Psoas muscle (tissue), 8 donors: Measurements from ENCODE around the gene ST8SIA3. TPM values are rescaled to one million over a fixed set of nuclear protein-coding genes. Genes with fewer than 3 reads are reported as not detected.

Experiments
- ATAC-seq, 4 donors: fragments of 200-7000 bp; cut with Tn5 transposase; one replicate each; pipeline ENCODE4 v1.9.1; 2020; ENCODE audit warnings: moderate library complexity in 3 of 4, mild to moderate bottlenecking in 2 of 4
- DNase-seq, 2 donors: peaks; one replicate each; pipeline ENCODE4 v3.0.0-alpha.2; 2020
- H3K27ac ChIP-seq: fragments of 200-600 bp; one replicate; pipeline ENCODE4 v1.8.0; 2022
- H3K27me3 ChIP-seq, 3 donors: fragments of 200-600 bp in 1 of 3; one replicate each; pipeline versions ENCODE4 v1.6.1 to v1.8.0; 2013 to 2022; ENCODE audit warnings: low read length in 2 of 3, mild to moderate bottlenecking in 2 of 3, moderate library complexity in 1 of 3; ENCODE audit not compliant: insufficient read depth in 3 of 3
- H3K36me3 ChIP-seq, 2 donors: fragments of 200-600 bp in 1 of 2; one replicate each; pipeline versions ENCODE4 v1.6.1 to v1.8.0; 2013 to 2022; ENCODE audit warnings: low read depth in 1 of 2, mild to moderate bottlenecking in 1 of 2, moderate library complexity in 1 of 2; ENCODE audit not compliant: insufficient read depth in 1 of 2
- H3K4me1 ChIP-seq: fragments of 200-600 bp; one replicate; pipeline ENCODE4 v1.8.0; 2022
- H3K4me3 ChIP-seq: fragments of 200-600 bp; one replicate; pipeline ENCODE4 v1.8.0; 2022; ENCODE audit warnings: mild to moderate bottlenecking
- H3K9me3 ChIP-seq: fragments of 200-600 bp; one replicate; pipeline ENCODE4 v1.8.0; 2022
- CTCF ChIP-seq: fragments of 200-600 bp; IDR thresholded peaks from one replicate; pipeline ENCODE4 v1.8.0; 2022; ENCODE audit warnings: antibody characterized with exemption
- WGBS, 3 donors: extraction: QIAGEN DNeasy Blood & Tissue Kit; methylation state at CpG; one replicate each; pipeline versions ENCODE4 v1.1.6 to v1.1.7; 2013; 5-methylcytosine and 5-hydroxymethylcytosine counted together
- intact Hi-C, 2 donors: fragments of 100-400 bp; cut with DNase I; formaldehyde crosslinking; loops; one replicate each; pipeline versions ENCODE4 v1.11.0 to v1.14.2; 2022
- polyA plus RNA-seq, 3 donors: library from polyadenylated mRNA; stranded (reverse); fragments of 200-250 nt; gene quantifications; one replicate each; pipeline ENCODE4 v1.2.3, GENCODE V29; 2013
- total RNA-seq, 4 donors: library from RNA; stranded (reverse); fragmentation: NEBNext Ultra II Directional in 2 of 4; extraction: Animal tissue kit (Norgen Biotek cat#: 25700) in 2 of 4; gene quantifications; one replicate each; pipeline versions ENCODE4 v1.2.1 to v1.2.4, GENCODE V29; 2021 to 2023
- donor health status: healthy with polysubstance abuse.
- donor health status: DM: no; HTN: no; CAD: no; lungs with moderate emphysema.
- donor health status: Bipolar disorder and iron deficiency.
- donor health status: healthy.
- donor health status: DM: yes; HTN: yes; CAD: no.
- donor health status: DM: no; HTN: no; CAD: no.
- donor health status: DM: no; HTN: no; CAD: no.
- donor health status: DM: yes; HTN: yes; CAD: no.

Gene ST8SIA3
- total and polyA plus RNA-seq, 7 donors: 0.02 to 0.09 TPM; not detected in 5

GRCh38 chr18:57353137-57353939 is 981 bp downstream of the ST8SIA3 start:
- Histone ChIP-seq H3K9me3 (no peaks in the 10 kb centered on the region), H3K36me3 (no peaks in the 10 kb centered on the region), H3K27me3 (peaks cover 9 to 63% (median 13%) of the 10 kb centered on the region in 3 donors), H3K4me3 (no peak overlapping the region), H3K27ac (no peak overlapping the region), H3K4me1 (no peaks in the 10 kb centered on the region)
- no peak for ATAC-seq
- intact Hi-C loops: no loop called here
- no peak for DNase-seq
- no peak for TF ChIP-seq CTCF
- 1 to 2% (median 1%) methylated on average over 52 to 61 of the region's 61 CpGs for WGBS, 3 donors

GRCh38 chr18:57353940-57354461 is 1.6 kb downstream of the ST8SIA3 start:
- no peak for TF ChIP-seq CTCF
- H3K4me1 ChIP-seq: no peaks in the 10 kb centered on the region
- intact Hi-C loops: no loop called here
- DNase-seq (peak in 1 of 2 donors; percentile 56), ATAC-seq (peak in 3 of 4 donors; percentile 55 to 69 (median 61))
- H3K27ac ChIP-seq: no peak overlapping the region
- H3K4me3 ChIP-seq: no peak overlapping the region
- H3K36me3 ChIP-seq: no peaks in the 10 kb centered on the region
- no peaks in the 10 kb centered on the region for H3K9me3 ChIP-seq
- peaks cover 9 to 62% (median 13%) of the 10 kb centered on the region in 3 donors for H3K27me3 ChIP-seq
- WGBS, 3 donors: 1 to 5% (median 3%) methylated on average over 37 of the region's 37 CpGs

DNA sequence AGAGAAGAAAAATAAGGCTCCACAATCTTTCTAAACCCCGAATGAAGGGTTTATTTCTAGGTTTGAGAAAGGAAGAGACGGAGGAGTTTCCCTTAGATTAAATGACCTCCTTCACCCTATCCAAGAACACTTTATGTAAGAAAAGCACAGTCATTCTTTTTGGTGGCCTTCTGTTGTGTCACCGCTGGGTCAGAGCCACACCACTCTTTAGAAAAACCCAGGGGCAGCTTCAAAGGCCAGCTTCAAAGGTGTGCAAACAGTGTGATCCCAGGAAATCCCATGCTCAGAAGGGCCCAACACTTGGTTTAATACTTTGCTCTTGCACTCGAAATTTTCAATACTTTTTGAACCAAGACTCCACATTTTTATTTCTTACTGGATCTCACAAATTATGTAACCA is 7.1 kb downstream of the ST8SIA3 start:
- Histone ChIP-seq H3K36me3 (no peaks in the 10 kb centered on the region), H3K27ac (no peak overlapping the region), H3K27me3 (peaks cover 0 to 22% (median 8%) of the 10 kb centered on the region in 3 donors), H3K9me3 (no peaks in the 10 kb centered on the region), H3K4me3 (no peak overlapping the region), H3K4me1 (no peaks in the 10 kb centered on the region)
- DNase-seq (no peak), ATAC-seq (no peak)
- intact Hi-C loops: no loop called here
- 51 to 60% (median 54%) methylated on average over 4 of the region's 4 CpGs for whole genome bisulfite sequencing, 3 donors
- no peak for TF ChIP-seq CTCF

DNA sequence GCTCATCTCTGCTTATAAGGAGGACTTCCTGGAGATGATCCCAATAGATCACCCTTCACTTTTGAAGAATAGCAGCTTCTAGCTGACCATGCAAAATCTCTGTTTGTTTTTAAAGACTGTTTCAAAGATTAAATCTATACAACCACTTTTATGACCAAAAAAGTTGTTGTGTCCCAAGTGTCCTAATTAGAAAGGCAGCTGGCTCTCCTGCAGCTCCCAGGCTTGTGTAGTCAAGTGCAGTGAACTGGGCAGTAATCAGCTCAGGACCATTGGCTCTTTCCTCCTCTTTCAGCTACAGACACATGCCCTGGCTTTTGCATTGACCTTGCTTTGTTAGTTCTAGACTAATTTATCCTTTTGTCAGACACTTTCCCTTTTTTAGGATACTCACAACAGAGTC is 10.4 kb downstream of the ST8SIA3 start:
- TF ChIP-seq CTCF: no peak
- DNase-seq (no peak), ATAC-seq (no peak)
- no peak overlapping the region for H3K4me3 ChIP-seq
- H3K36me3 ChIP-seq: no peaks in the 10 kb centered on the region
- no peak overlapping the region for H3K27ac ChIP-seq
- H3K9me3 ChIP-seq: no peaks in the 10 kb centered on the region
- intact Hi-C loops: no loop called here
- no peaks in the 10 kb centered on the region for H3K4me1 ChIP-seq
- H3K27me3 ChIP-seq: peaks cover 0 to 11% (median 0%) of the 10 kb centered on the region in 3 donors
